PFSK-1 (cell line): ENCODE results near the gene KREMEN1.

Source experiments
- FOXP2 ChIP-seq: optimal IDR thresholded peaks from 2 replicates; pipeline ENCODE3; 2011; ENCODE audit warnings: borderline replicate concordance, control low read depth, inconsistent platforms; ENCODE audit not compliant: insufficient read depth; ENCODE audit errors: extremely low read length, extremely low read depth
- POLR2AphosphoS5 ChIP-seq: IDR thresholded peaks from 2 replicates; pipeline ENCODE4 v1.6.1; 2012; ENCODE audit warnings: low read depth, mild to moderate bottlenecking, control low read depth, low read length, moderate library complexity
- SIN3A ChIP-seq: IDR thresholded peaks from 2 replicates; pipeline ENCODE4 v1.6.1; 2012; ENCODE audit warnings: mild to moderate bottlenecking, low read length, moderate library complexity, borderline replicate concordance; ENCODE audit not compliant: insufficient read depth
- TAF1 ChIP-seq: IDR thresholded peaks from 2 replicates; pipeline ENCODE4 v1.6.1; 2012; ENCODE audit warnings: low read length, control low read depth, borderline replicate concordance; ENCODE audit not compliant: insufficient read depth
- TF ChIP-seq, protein P1 (sequence below), 2 experiments: IDR thresholded peaks; 2 replicates each; pipeline versions ENCODE4 v1.6.1 to v1.8.0; 2011 to 2012; ENCODE audit warnings: low read depth in 2 of 2, low read length in 2 of 2, control low read depth in 1 of 2, inconsistent platforms in 1 of 2, mild to moderate bottlenecking in 1 of 2, moderate library complexity in 1 of 2; ENCODE audit not compliant: insufficient read depth in 1 of 2

DNA sequence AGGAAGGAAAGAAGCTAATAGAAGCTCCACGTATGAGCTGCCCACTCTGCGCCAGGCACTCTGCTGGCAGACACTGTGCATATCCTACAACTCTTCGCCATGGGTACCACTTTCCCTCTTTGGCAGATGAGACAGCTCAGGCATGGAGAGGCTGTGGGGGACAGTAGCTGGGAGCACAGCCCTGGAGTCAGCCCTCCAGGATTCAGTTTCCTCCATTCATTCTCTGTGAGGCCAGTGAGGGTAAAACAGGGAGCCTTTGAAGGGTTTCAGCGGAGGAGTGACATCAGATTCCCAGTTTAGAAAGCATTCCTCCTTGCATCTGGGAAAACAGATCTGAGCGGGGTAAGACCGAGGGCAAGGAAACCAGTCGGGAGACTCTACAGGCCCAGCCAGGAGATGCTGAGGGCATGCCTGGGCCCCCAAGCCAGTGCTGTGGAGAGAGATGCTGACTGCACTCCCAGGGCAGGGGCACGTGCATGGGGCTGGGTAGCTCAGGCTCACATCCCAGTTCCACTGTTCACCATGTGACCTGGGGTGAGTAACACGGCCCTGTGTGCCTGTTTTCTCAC, 74.6 kb downstream of the KREMEN1 start:
- TF ChIP-seq, protein P1, sequence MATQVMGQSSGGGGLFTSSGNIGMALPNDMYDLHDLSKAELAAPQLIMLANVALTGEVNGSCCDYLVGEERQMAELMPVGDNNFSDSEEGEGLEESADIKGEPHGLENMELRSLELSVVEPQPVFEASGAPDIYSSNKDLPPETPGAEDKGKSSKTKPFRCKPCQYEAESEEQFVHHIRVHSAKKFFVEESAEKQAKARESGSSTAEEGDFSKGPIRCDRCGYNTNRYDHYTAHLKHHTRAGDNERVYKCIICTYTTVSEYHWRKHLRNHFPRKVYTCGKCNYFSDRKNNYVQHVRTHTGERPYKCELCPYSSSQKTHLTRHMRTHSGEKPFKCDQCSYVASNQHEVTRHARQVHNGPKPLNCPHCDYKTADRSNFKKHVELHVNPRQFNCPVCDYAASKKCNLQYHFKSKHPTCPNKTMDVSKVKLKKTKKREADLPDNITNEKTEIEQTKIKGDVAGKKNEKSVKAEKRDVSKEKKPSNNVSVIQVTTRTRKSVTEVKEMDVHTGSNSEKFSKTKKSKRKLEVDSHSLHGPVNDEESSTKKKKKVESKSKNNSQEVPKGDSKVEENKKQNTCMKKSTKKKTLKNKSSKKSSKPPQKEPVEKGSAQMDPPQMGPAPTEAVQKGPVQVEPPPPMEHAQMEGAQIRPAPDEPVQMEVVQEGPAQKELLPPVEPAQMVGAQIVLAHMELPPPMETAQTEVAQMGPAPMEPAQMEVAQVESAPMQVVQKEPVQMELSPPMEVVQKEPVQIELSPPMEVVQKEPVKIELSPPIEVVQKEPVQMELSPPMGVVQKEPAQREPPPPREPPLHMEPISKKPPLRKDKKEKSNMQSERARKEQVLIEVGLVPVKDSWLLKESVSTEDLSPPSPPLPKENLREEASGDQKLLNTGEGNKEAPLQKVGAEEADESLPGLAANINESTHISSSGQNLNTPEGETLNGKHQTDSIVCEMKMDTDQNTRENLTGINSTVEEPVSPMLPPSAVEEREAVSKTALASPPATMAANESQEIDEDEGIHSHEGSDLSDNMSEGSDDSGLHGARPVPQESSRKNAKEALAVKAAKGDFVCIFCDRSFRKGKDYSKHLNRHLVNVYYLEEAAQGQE (IDR thresholded peaks at IDR 0.05; ENCODE audit: insufficient read depth in 1 of 2, low read depth in 2 of 2, low read length in 2 of 2) = no peak
- TF ChIP-seq SIN3A = no peak
- no peak for TF ChIP-seq TAF1
- TF ChIP-seq POLR2AphosphoS5 = no peak
- no peak for TF ChIP-seq FOXP2
